Panc1 (cell line): Measurements from ENCODE around the gene PATJ. TPM values are rescaled to one million over a fixed set of nuclear protein-coding genes. Genes with fewer than 3 reads are reported as not detected.

Experiments
- ATAC-seq: fragments of 200-7000 bp; cut with Tn5 transposase; 2 replicates; pipeline ENCODE4 v1.9.1; 2020; ENCODE audit warnings: mild to moderate bottlenecking, moderate library complexity
- BruUV-seq: library from RNA; stranded (reverse); fragments of 400-500 nt; replicated peaks from 2 replicates; lab custom pipeline; 2021; lab: Mats Ljungman, UMichigan
- CTCF ChIA-PET: fragments of 300-600 bp; sonication (Branson Sonifier 250); formaldehyde crosslinking; loops from one replicate; lab custom pipeline; 2022; ENCODE audit warnings: antibody characterized with exemption; lab: Charles Lee
- POLR2A ChIA-PET: fragments of 300-600 bp; sonication (Branson Sonifier 250); formaldehyde crosslinking; loops from one replicate; lab custom pipeline; 2022; ENCODE audit warnings: antibody characterized with exemption; lab: Charles Lee
- DNase-seq: peaks from one replicate; pipeline ENCODE4 v3.0.0-alpha.2; 2010; ENCODE audit warnings: low read depth, low spot score
- H3K27ac ChIP-seq: 2 replicates; pipeline ENCODE4 v1.5.1; 2011; ENCODE audit warnings: mild to moderate bottlenecking, low read length, inconsistent platforms
- H3K27me3 ChIP-seq: fragments of 200-500 bp; sonication (Bioruptor generic); 2 replicates; pipeline ENCODE4 v1.6.0; 2014; ENCODE audit warnings: low read length, inconsistent platforms; ENCODE audit not compliant: control insufficient read depth, insufficient read depth
- H3K36me3 ChIP-seq: fragments of 200-500 bp; sonication (Bioruptor generic); 2 replicates; pipeline ENCODE4 v1.5.1; 2014; ENCODE audit warnings: inconsistent platforms, mild to moderate bottlenecking, low read length, moderate library complexity; ENCODE audit not compliant: control insufficient read depth, insufficient read depth
- H3K4me1 ChIP-seq: 2 replicates; pipeline ENCODE4 v1.5.1; 2011; ENCODE audit warnings: inconsistent platforms, mild to moderate bottlenecking, low read length, moderate library complexity; ENCODE audit not compliant: control insufficient read depth, insufficient read depth
- H3K4me3 ChIP-seq, 2 experiments: 2 replicates each; pipeline ENCODE4 v1.5.1; 2011 to 2012; ENCODE audit warnings: low read depth in 2 of 2, low read length in 2 of 2, mild to moderate bottlenecking in 2 of 2, inconsistent platforms in 1 of 2, moderate library complexity in 1 of 2
- H3K9me3 ChIP-seq: fragments of 200-500 bp; sonication (Bioruptor generic); 2 replicates; pipeline ENCODE4 v1.5.1; 2014; ENCODE audit warnings: low read depth, mild to moderate bottlenecking, inconsistent platforms, low read length, moderate library complexity; ENCODE audit not compliant: control insufficient read depth, insufficient read depth
- CTCF ChIP-seq: fragments of 450-650 bp; IDR thresholded peaks from 2 replicates; pipeline ENCODE4 v1.5.1; 2017; ENCODE audit warnings: mild to moderate bottlenecking
- POLR2AphosphoS5 ChIP-seq: IDR thresholded peaks from 2 replicates; pipeline ENCODE4 v1.6.1; 2012; ENCODE audit warnings: mild to moderate bottlenecking, low read depth, low read length, moderate library complexity
- REST ChIP-seq, 2 experiments: IDR thresholded peaks; 2 replicates each; pipeline ENCODE4 v1.6.1; 2011 to 2012; ENCODE audit warnings: low read depth in 2 of 2, control low read depth in 1 of 2, low read length in 1 of 2, mild to moderate bottlenecking in 1 of 2, moderate library complexity in 1 of 2; ENCODE audit not compliant: insufficient read depth in 1 of 2
- SIN3A ChIP-seq: IDR thresholded peaks from 2 replicates; pipeline ENCODE4 v1.6.1; 2012; ENCODE audit warnings: low read depth, mild to moderate bottlenecking, low read length, moderate library complexity, borderline replicate concordance; ENCODE audit not compliant: insufficient read depth
- TCF7L2 ChIP-seq: IDR thresholded peaks from 2 replicates; pipeline ENCODE4 v1.6.1; 2011; ENCODE audit warnings: mild to moderate bottlenecking, low read depth, low read length, inconsistent platforms
- in situ Hi-C: cut with HindIII; loops from 2 replicates; pipeline ENCODE4 v1.10.0; 2016; ENCODE audit warnings: low sequenced_read_pairs, low pct_unique_long_range_greater_than_20kb
- intact Hi-C: fragments of 100-400 bp; cut with micrococcal nuclease; formaldehyde crosslinking; loops from one replicate; pipeline ENCODE4 v1.10.0; 2022; ENCODE audit not compliant: unreplicated experiment
- total RNA-seq: library from RNA; stranded (reverse); gene quantifications from one replicate; pipeline ENCODE4 v1.2.1, GENCODE V29; 2021; ENCODE audit not compliant: unreplicated experiment

The PATJ gene
- total RNA-seq, 1 experiment from 2014 or later: 36.2 TPM

GRCh38 chr1:61842036-61842435 lies 99.8 kb downstream of the PATJ start:
- H3K9me3 ChIP-seq: no peaks in the 10 kb centered on the region
- TF ChIP-seq TCF7L2 (no peak), REST (IDR thresholded peaks at IDR 0.05; ENCODE audit: insufficient read depth in 1 of 2, low read depth in 2 of 2, low read length in 1 of 2) (no peak), SIN3A (no peak), POLR2AphosphoS5 (no peak), CTCF (no peak)
- intact Hi-C loops: no loop called here
- ATAC-seq (no peak), DNase-seq (no peak)
- ChIA-PET CTCF (no interaction called here), POLR2A (no interaction called here)
- no peak overlapping the region for H3K4me3 ChIP-seq
- H3K36me3 ChIP-seq: no peaks in the 10 kb centered on the region; the same call in 1 of the 2 replicates
- no peaks in the 10 kb centered on the region for H3K4me1 ChIP-seq
- in situ Hi-C loops: no loop called here
- no peaks in the 10 kb centered on the region for H3K27me3 ChIP-seq
- no TSS peak for BruUV-seq
- no peak overlapping the region for H3K27ac ChIP-seq

- Histone ChIP-seq H3K36me3 (no peaks in the 10 kb centered on the region), H3K9me3 (no peaks in the 10 kb centered on the region), H3K4me1 (no peaks in the 10 kb centered on the region), H3K4me3 (no peak overlapping the region), H3K27me3 (no peaks in the 10 kb centered on the region), H3K27ac (no peak overlapping the region)
- ChIA-PET POLR2A (no interaction called here), CTCF (no interaction called here)
- in situ Hi-C loops: no loop called here
- intact Hi-C loops: no loop called here
- no peak for ATAC-seq
- no peak for DNase-seq
- no TSS peak for BruUV-seq
- TF ChIP-seq SIN3A (no peak), CTCF (peak; percentile 43), TCF7L2 (no peak), REST (IDR thresholded peaks at IDR 0.05; ENCODE audit: insufficient read depth in 1 of 2, low read depth in 2 of 2, low read length in 1 of 2) (no peak), POLR2AphosphoS5 (no peak)
Observed at GRCh38 chr1:61842863-61843514, 100.7 kb downstream of the PATJ start.
